ENCODE measurements around the gene MTA1. TPM values are rescaled to one million over a fixed set of nuclear protein-coding genes. Genes with fewer than 3 reads are reported as not detected.

MTA1 gene
- total RNA-seq, 1 donor from 2014 or later, result 201 TPM

Other genes starting within 250 kb of the MTA1 start
- gene NUDT14, start 238.5 kb upstream of the MTA1 start, total RNA-seq, result 34.7 TPM
- gene BTBD6, start 171.3 kb upstream of the MTA1 start, total RNA-seq, result 51.6 TPM
- 20.3 TPM for gene BRF1, start 118.8 kb upstream of the MTA1 start, total RNA-seq
- 76.2 TPM for gene PACS2, start 105.1 kb upstream of the MTA1 start, total RNA-seq
- 1.6 TPM for gene TEX22, start 21.3 kb upstream of the MTA1 start, total RNA-seq
- gene CRIP2, start 55.0 kb downstream of the MTA1 start, total RNA-seq, result 1,036 TPM
- 59.4 TPM for gene CRIP1, start 67.1 kb downstream of the MTA1 start, total RNA-seq
- gene TEDC1, start 71.4 kb downstream of the MTA1 start, total RNA-seq, result 5.1 TPM
- 4.0 TPM for gene TMEM121, start 106.8 kb downstream of the MTA1 start, total RNA-seq

Measured in left ventricle myocardium superior (tissue), 1 donor.